ENCODE results near the gene TEX26.

The TEX26 gene

DNA sequence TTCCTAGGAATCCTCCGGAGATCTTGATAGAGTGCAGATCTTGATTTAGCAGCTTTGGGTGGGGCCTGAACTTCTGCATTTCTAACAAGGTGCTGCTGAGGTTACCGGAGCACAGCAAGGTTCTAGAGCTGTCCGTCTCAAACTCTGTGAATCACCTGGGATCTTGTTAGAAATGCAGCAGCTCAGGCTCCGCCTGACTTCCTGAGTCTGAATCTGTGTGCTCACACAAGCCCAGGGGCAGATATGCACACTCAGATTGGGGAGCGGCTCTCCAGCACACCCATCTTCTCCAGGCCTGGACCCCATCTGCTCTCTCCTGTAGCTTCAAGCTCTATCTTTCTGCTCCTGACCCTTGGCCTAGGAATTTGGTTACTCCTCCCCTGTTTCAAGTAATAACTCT is 3.5 kb upstream of the TEX26 start:
- Histone ChIP-seq H3K9me3 (ENCODE audit: insufficient read depth, low read length) (no peaks in the 10 kb centered on the region), H3K36me3 (ENCODE audit: insufficient read depth, insufficient read length, low read length) (no peaks in the 10 kb centered on the region), H3K4me3 (ENCODE audit: insufficient read length, low read depth) (no peak overlapping the region), H3K4me1 (ENCODE audit: insufficient read depth, insufficient read length) (peaks cover 7% of the 10 kb centered on the region), H3K27me3 (ENCODE audit: insufficient read depth, insufficient read length) (peaks cover 16% of the 10 kb centered on the region), H3K9ac (ENCODE audit: insufficient read length, low read depth) (no peak overlapping the region)
- TF ChIP-seq YY1 (IDR thresholded peaks at IDR 0.05; ENCODE audit: insufficient read depth, insufficient read length) (no peak), ZNF274 (IDR thresholded peaks at IDR 0.05; ENCODE audit: low read depth, low read length) (no peak), SUZ12 (IDR thresholded peaks at IDR 0.05; ENCODE audit: extremely low read depth, insufficient read depth, insufficient read length) (no peak)
- DNase-seq (ENCODE audit: low read depth, low spot score) = no peak

DNA sequence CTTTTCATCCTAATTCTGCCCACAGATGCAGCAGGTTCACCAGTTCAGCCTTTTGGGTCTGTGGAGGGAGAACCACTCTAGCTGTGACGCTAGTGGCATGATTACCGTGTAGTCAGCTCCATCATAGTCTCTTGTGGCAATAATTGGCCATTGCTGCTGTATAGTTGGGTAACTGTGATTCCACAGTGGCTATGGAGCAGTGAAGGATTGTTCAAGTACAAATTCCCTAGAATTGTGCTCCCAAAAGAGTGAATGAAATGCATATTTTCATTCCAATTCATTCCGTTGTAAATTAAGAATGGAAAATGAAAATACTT is 856 bp downstream of the TEX26 start:
- no peak for DNase-seq (ENCODE audit: low read depth, low spot score)
- H3K36me3 ChIP-seq (ENCODE audit: insufficient read depth, insufficient read length, low read length) = no peaks in the 10 kb centered on the region
- H3K27me3 ChIP-seq (ENCODE audit: insufficient read depth, insufficient read length) = peaks cover 19% of the 10 kb centered on the region
- H3K9me3 ChIP-seq (ENCODE audit: insufficient read depth, low read length) = peaks cover 15% of the 10 kb centered on the region; the same call in 1 of the 2 replicates
- peaks cover 7% of the 10 kb centered on the region for H3K4me1 ChIP-seq (ENCODE audit: insufficient read depth, insufficient read length)
- no peak overlapping the region for H3K9ac ChIP-seq (ENCODE audit: insufficient read length, low read depth)
- no peak overlapping the region for H3K4me3 ChIP-seq (ENCODE audit: insufficient read length, low read depth)
- TF ChIP-seq YY1 (IDR thresholded peaks at IDR 0.05; ENCODE audit: insufficient read depth, insufficient read length) (no peak), SUZ12 (IDR thresholded peaks at IDR 0.05; ENCODE audit: extremely low read depth, insufficient read depth, insufficient read length) (no peak), ZNF274 (IDR thresholded peaks at IDR 0.05; ENCODE audit: low read depth, low read length) (no peak)

DNA sequence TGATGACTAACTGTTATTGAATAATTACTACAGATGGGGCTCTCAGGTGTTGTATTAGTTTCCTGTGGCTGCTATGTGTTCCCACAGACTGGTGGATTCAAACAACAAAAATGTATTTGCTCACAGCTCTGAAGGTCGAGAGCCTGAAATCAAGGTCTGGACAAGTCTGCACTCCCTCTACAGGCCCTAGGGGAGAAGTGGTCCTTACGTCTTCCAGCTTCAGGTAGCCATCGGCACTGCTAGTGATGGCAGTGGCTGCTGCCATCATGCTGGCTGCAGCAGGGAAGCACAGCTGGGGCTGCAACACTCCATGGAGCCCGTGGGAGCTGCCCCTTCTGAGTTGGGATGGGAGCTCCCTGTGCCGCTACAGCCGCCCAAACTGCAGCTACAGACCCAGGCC is 1.9 kb downstream of the TEX26 start:
- peaks cover 19% of the 10 kb centered on the region for H3K27me3 ChIP-seq (ENCODE audit: insufficient read depth, insufficient read length)
- peaks cover 5% of the 10 kb centered on the region for H3K4me1 ChIP-seq (ENCODE audit: insufficient read depth, insufficient read length)
- H3K36me3 ChIP-seq (ENCODE audit: insufficient read depth, insufficient read length, low read length) = no peaks in the 10 kb centered on the region
- H3K9me3 ChIP-seq (ENCODE audit: insufficient read depth, low read length) = peaks cover 15% of the 10 kb centered on the region; the same call in 1 of the 2 replicates
- TF ChIP-seq YY1 (IDR thresholded peaks at IDR 0.05; ENCODE audit: insufficient read depth, insufficient read length) (no peak), ZNF274 (IDR thresholded peaks at IDR 0.05; ENCODE audit: low read depth, low read length) (no peak), SUZ12 (IDR thresholded peaks at IDR 0.05; ENCODE audit: extremely low read depth, insufficient read depth, insufficient read length) (no peak)
- DNase-seq (ENCODE audit: low read depth, low spot score) = peak; percentile 2
- H3K9ac ChIP-seq (ENCODE audit: insufficient read length, low read depth) = no peak overlapping the region
- H3K4me3 ChIP-seq (ENCODE audit: insufficient read length, low read depth) = no peak overlapping the region

GRCh38 chr13:30934803-30935202 is 2.3 kb downstream of the TEX26 start:
- H3K36me3 ChIP-seq (ENCODE audit: insufficient read depth, insufficient read length, low read length) = no peaks in the 10 kb centered on the region
- H3K27me3 ChIP-seq (ENCODE audit: insufficient read depth, insufficient read length) = peaks cover 19% of the 10 kb centered on the region
- DNase-seq (ENCODE audit: low read depth, low spot score) = no peak
- no peak overlapping the region for H3K9ac ChIP-seq (ENCODE audit: insufficient read length, low read depth)
- peaks cover 5% of the 10 kb centered on the region for H3K4me1 ChIP-seq (ENCODE audit: insufficient read depth, insufficient read length)
- peaks cover 15% of the 10 kb centered on the region; the same call in 1 of the 2 replicates for H3K9me3 ChIP-seq (ENCODE audit: insufficient read depth, low read length)
- TF ChIP-seq ZNF274 (IDR thresholded peaks at IDR 0.05; ENCODE audit: low read depth, low read length) = no peak
- TF ChIP-seq SUZ12 (IDR thresholded peaks at IDR 0.05; ENCODE audit: extremely low read depth, insufficient read depth, insufficient read length) = no peak
- no peak for TF ChIP-seq YY1 (IDR thresholded peaks at IDR 0.05; ENCODE audit: insufficient read depth, insufficient read length)
- H3K4me3 ChIP-seq (ENCODE audit: insufficient read length, low read depth) = no peak overlapping the region

DNA sequence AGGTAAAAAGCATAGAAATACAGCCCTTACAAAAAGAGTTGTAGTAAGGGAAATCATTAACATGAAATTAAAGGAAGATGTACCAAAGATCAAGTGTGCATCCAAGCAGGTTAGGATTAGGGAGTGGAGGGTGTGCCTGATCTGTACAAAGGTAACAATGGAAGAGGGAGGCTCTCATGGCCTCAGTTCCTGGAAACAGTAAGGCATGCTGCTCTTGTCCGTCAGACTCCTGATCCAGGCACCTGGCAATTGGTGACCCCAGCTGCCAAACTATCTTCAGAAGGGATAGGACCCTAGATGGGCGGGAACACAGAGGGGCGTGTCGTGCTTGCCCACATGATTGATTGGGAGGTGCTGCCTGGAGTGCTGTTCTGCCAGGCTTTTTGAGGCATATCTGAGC is 4.5 kb downstream of the TEX26 start:
- Histone ChIP-seq H3K4me3 (ENCODE audit: insufficient read length, low read depth) (no peak overlapping the region), H3K9ac (ENCODE audit: insufficient read length, low read depth) (no peak overlapping the region), H3K9me3 (ENCODE audit: insufficient read depth, low read length) (peaks cover 15% of the 10 kb centered on the region; the same call in 1 of the 2 replicates), H3K4me1 (ENCODE audit: insufficient read depth, insufficient read length) (peaks cover 5% of the 10 kb centered on the region), H3K36me3 (ENCODE audit: insufficient read depth, insufficient read length, low read length) (no peaks in the 10 kb centered on the region), H3K27me3 (ENCODE audit: insufficient read depth, insufficient read length) (peaks cover 14% of the 10 kb centered on the region)
- TF ChIP-seq YY1 (IDR thresholded peaks at IDR 0.05; ENCODE audit: insufficient read depth, insufficient read length) = no peak
- no peak for DNase-seq (ENCODE audit: low read depth, low spot score)

- H3K9me3 ChIP-seq (ENCODE audit: insufficient read depth, low read length) = no peaks in the 10 kb centered on the region
- no peak overlapping the region for H3K9ac ChIP-seq (ENCODE audit: insufficient read length, low read depth)
- H3K4me3 ChIP-seq (ENCODE audit: insufficient read length, low read depth) = no peak overlapping the region
- no peaks in the 10 kb centered on the region for H3K4me1 ChIP-seq (ENCODE audit: insufficient read depth, insufficient read length)
- TF ChIP-seq SUZ12 (IDR thresholded peaks at IDR 0.05; ENCODE audit: extremely low read depth, insufficient read depth, insufficient read length) (no peak), ZNF274 (IDR thresholded peaks at IDR 0.05; ENCODE audit: low read depth, low read length) (no peak), YY1 (IDR thresholded peaks at IDR 0.05; ENCODE audit: insufficient read depth, insufficient read length) (no peak)
- no peaks in the 10 kb centered on the region for H3K27me3 ChIP-seq (ENCODE audit: insufficient read depth, insufficient read length)
- DNase-seq (ENCODE audit: low read depth, low spot score) = no peak
- no peaks in the 10 kb centered on the region for H3K36me3 ChIP-seq (ENCODE audit: insufficient read depth, insufficient read length, low read length)
Measured at GRCh38 chr13:30943881-30944280, 11.4 kb downstream of the TEX26 start.

DNA sequence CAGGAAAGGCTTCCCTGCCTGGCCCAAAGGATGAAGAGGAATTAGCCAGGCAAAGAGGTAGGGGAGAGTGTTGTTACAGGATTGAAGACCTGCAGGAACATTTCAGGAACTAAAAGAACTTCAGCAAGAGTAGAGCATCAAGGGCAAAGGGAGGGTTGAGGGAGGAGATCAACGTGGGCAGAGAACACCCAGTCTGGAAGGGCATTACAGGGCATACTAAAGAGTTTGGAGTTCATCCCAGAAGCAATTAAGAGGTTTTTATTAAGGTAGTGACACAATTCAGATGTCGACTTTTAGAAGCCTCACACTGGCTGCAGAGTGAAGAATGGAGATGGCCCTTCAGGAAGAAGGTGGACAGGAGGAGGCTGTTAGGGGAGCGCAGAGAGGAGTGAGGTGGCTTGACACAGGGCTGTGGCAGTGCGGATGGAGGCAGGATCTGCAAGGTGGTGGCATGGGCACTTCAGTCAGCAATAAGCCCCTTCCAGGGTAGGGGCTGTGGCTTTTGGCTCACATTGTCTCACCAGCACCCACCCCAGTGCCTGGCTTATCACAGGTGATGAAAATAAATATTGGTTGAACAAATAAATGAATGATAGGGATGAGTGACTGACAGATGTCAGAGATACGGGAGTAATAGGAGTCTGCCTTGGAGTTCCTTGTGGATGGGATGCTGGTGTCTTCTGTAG is 24.9 kb downstream of the TEX26 start:
- Histone ChIP-seq H3K9ac (ENCODE audit: insufficient read length, low read depth) (no peak overlapping the region), H3K4me3 (ENCODE audit: insufficient read length, low read depth) (no peak overlapping the region), H3K9me3 (ENCODE audit: insufficient read depth, low read length) (peaks cover 10% of the 10 kb centered on the region), H3K27me3 (ENCODE audit: insufficient read depth, insufficient read length) (no peaks in the 10 kb centered on the region), H3K4me1 (ENCODE audit: insufficient read depth, insufficient read length) (no peaks in the 10 kb centered on the region), H3K36me3 (ENCODE audit: insufficient read depth, insufficient read length, low read length) (no peaks in the 10 kb centered on the region)
- TF ChIP-seq YY1 (IDR thresholded peaks at IDR 0.05; ENCODE audit: insufficient read depth, insufficient read length) (no peak), ZNF274 (IDR thresholded peaks at IDR 0.05; ENCODE audit: low read depth, low read length) (no peak), SUZ12 (IDR thresholded peaks at IDR 0.05; ENCODE audit: extremely low read depth, insufficient read depth, insufficient read length) (no peak)
- DNase-seq (ENCODE audit: low read depth, low spot score) = no peak

All from NT2/D1 (cell line).